Measurements from ENCODE around the gene CENPO.
A peak's percentile ranks its signal among the peaks of the same experiment; 100 is the strongest.

The CENPO gene

GRCh38 chr2:24827321-24828237, 34.4 kb downstream of the CENPO start:
- no peak for TF ChIP-seq TCF12 (IDR thresholded peaks at IDR 0.05; ENCODE audit: low read depth)
- no peak for TF ChIP-seq TEAD4 (IDR thresholded peaks at IDR 0.05)
- peak; percentile 39; the same call in 1 of the 2 replicates for TF ChIP-seq MAX (IDR thresholded peaks at IDR 0.05)
- peak; percentile 81 for TF ChIP-seq USF1 (IDR thresholded peaks at IDR 0.05)
- TF ChIP-seq RAD21 (IDR thresholded peaks at IDR 0.05; ENCODE audit: low read depth) = peak; percentile 83

GRCh38 chr2:24828238-24828996, 35.2 kb downstream of the CENPO start:
- TF ChIP-seq EP300 (IDR thresholded peaks at IDR 0.05; ENCODE audit: borderline replicate concordance) = peak; percentile 67; the same call in 1 of the 2 replicates
- peak; percentile 58 for TF ChIP-seq NFIC (IDR thresholded peaks at IDR 0.05)
- no peak for TF ChIP-seq TEAD4 (IDR thresholded peaks at IDR 0.05)
- 0 out of 2 replicates have a peak, but pooled peaks have one; percentile 10 for TF ChIP-seq YY1 (IDR thresholded peaks at IDR 0.05; ENCODE audit: low read depth)
- TF ChIP-seq MAX (IDR thresholded peaks at IDR 0.05) = peak; percentile 45; the same call in 1 of the 2 replicates
- TF ChIP-seq TCF12 (IDR thresholded peaks at IDR 0.05; ENCODE audit: low read depth) = peak; percentile 87

- peak; percentile 36 for TF ChIP-seq RAD21 (IDR thresholded peaks at IDR 0.05; ENCODE audit: low read depth)
- no peak for TF ChIP-seq YY1 (IDR thresholded peaks at IDR 0.05; ENCODE audit: low read depth)
- no peak for TF ChIP-seq CREB1 (IDR thresholded peaks at IDR 0.05; ENCODE audit: low read depth)
Observed at GRCh38 chr2:24830351-24830750, 37.1 kb downstream of the CENPO start.

- TF ChIP-seq USF1 (IDR thresholded peaks at IDR 0.05) (no peak), CEBPB (IDR thresholded peaks at IDR 0.05) (no peak), MAX (IDR thresholded peaks at IDR 0.05) (no peak), RAD21 (IDR thresholded peaks at IDR 0.05; ENCODE audit: low read depth) (no peak), EGR1 (IDR thresholded peaks at IDR 0.05) (no peak), EP300 (IDR thresholded peaks at IDR 0.05; ENCODE audit: borderline replicate concordance) (no peak), TEAD4 (IDR thresholded peaks at IDR 0.05) (no peak), FOXM1 (IDR thresholded peaks at IDR 0.05; ENCODE audit: borderline replicate concordance, low read depth) (no peak), TAF1 (IDR thresholded peaks at IDR 0.05; ENCODE audit: low read depth) (no peak), YY1 (IDR thresholded peaks at IDR 0.05; ENCODE audit: low read depth) (no peak), ZBTB7A (IDR thresholded peaks at IDR 0.05; ENCODE audit: low read depth) (no peak), CREB1 (IDR thresholded peaks at IDR 0.05; ENCODE audit: low read depth) (no peak)
Observed at GRCh38 chr2:24830786-24831185, 37.6 kb downstream of the CENPO start.

GRCh38 chr2:24831221-24832072, 38.2 kb downstream of the CENPO start:
- TF ChIP-seq TEAD4 (IDR thresholded peaks at IDR 0.05) = no peak
- TF ChIP-seq TCF12 (IDR thresholded peaks at IDR 0.05; ENCODE audit: low read depth) = no peak
- TF ChIP-seq FOXM1 (IDR thresholded peaks at IDR 0.05; ENCODE audit: borderline replicate concordance, low read depth) = no peak
- no peak for TF ChIP-seq RAD21 (IDR thresholded peaks at IDR 0.05; ENCODE audit: low read depth)

GRCh38 chr2:24832073-24832461, 38.8 kb downstream of the CENPO start:
- TF ChIP-seq EP300 (IDR thresholded peaks at IDR 0.05; ENCODE audit: borderline replicate concordance) (peak; percentile 75), FOXM1 (IDR thresholded peaks at IDR 0.05; ENCODE audit: borderline replicate concordance, low read depth) (peak; percentile 54; the same call in 1 of the 2 replicates), USF1 (IDR thresholded peaks at IDR 0.05) (no peak), RAD21 (IDR thresholded peaks at IDR 0.05; ENCODE audit: low read depth) (no peak), TCF12 (IDR thresholded peaks at IDR 0.05; ENCODE audit: low read depth) (peak; percentile 95), CEBPB (IDR thresholded peaks at IDR 0.05) (no peak), CREB1 (IDR thresholded peaks at IDR 0.05; ENCODE audit: low read depth) (no peak), REST (IDR thresholded peaks at IDR 0.05; ENCODE audit: low read depth) (no peak), MAX (IDR thresholded peaks at IDR 0.05) (no peak), NFIC (IDR thresholded peaks at IDR 0.05) (peak; percentile 74), TAF1 (IDR thresholded peaks at IDR 0.05; ENCODE audit: low read depth) (no peak), ZBTB7A (IDR thresholded peaks at IDR 0.05; ENCODE audit: low read depth) (no peak), TEAD4 (IDR thresholded peaks at IDR 0.05) (peak; percentile 59), EGR1 (IDR thresholded peaks at IDR 0.05) (no peak), YY1 (IDR thresholded peaks at IDR 0.05; ENCODE audit: low read depth) (peak; percentile 11; the same call in 1 of the 2 replicates)

All from Ishikawa (cell line).